ENCODE results near the gene GABRG3. TPM values are rescaled to one million over a fixed set of nuclear protein-coding genes. Genes with fewer than 3 reads are reported as not detected.

GABRG3 gene
- total RNA-seq, 1 donor from 2014 or later = not detected

- no peak for FAIRE-seq
- no peak for DNase-seq (ENCODE audit: low read depth)
- Histone ChIP-seq H3K4me3 (ENCODE audit: low read depth, low read length) (no peak overlapping the region), H3K27me3 (ENCODE audit: control insufficient read depth, insufficient read depth, low read length) (no peaks in the 10 kb centered on the region), H3K36me3 (ENCODE audit: control insufficient read depth, insufficient read depth, low read length) (no peaks in the 10 kb centered on the region)
- no peak for TF ChIP-seq CTCF (IDR thresholded peaks at IDR 0.05; ENCODE audit: insufficient read depth, low read length, severe bottlenecking)
Measured at GRCh38 chr15:27582726-27583410, 611.9 kb downstream of the GABRG3 start.

GRCh38 chr15:27583651-27584050 is 612.7 kb downstream of the GABRG3 start:
- no peak for TF ChIP-seq CTCF (IDR thresholded peaks at IDR 0.05; ENCODE audit: insufficient read depth, low read length, severe bottlenecking)
- Histone ChIP-seq H3K4me3 (ENCODE audit: low read depth, low read length) (no peak overlapping the region), H3K36me3 (ENCODE audit: control insufficient read depth, insufficient read depth, low read length) (no peaks in the 10 kb centered on the region), H3K27me3 (ENCODE audit: control insufficient read depth, insufficient read depth, low read length) (no peaks in the 10 kb centered on the region)
- DNase-seq (ENCODE audit: low read depth) (no peak), FAIRE-seq (no peak)

GRCh38 chr15:27585041-27585640 is 614.2 kb downstream of the GABRG3 start:
- DNase-seq (ENCODE audit: low read depth) = no peak
- no peak for FAIRE-seq
- no peak overlapping the region for H3K4me3 ChIP-seq (ENCODE audit: low read depth, low read length)
- TF ChIP-seq CTCF (IDR thresholded peaks at IDR 0.05; ENCODE audit: insufficient read depth, low read length, severe bottlenecking) = no peak
- no peaks in the 10 kb centered on the region for H3K36me3 ChIP-seq (ENCODE audit: control insufficient read depth, insufficient read depth, low read length)
- H3K27me3 ChIP-seq (ENCODE audit: control insufficient read depth, insufficient read depth, low read length) = no peaks in the 10 kb centered on the region

- no peak overlapping the region for H3K4me3 ChIP-seq (ENCODE audit: low read depth, low read length)
- FAIRE-seq (no peak), DNase-seq (ENCODE audit: low read depth) (no peak)
- no peak for TF ChIP-seq CTCF (IDR thresholded peaks at IDR 0.05; ENCODE audit: insufficient read depth, low read length, severe bottlenecking)
- no peaks in the 10 kb centered on the region for H3K36me3 ChIP-seq (ENCODE audit: control insufficient read depth, insufficient read depth, low read length)
- H3K27me3 ChIP-seq (ENCODE audit: control insufficient read depth, insufficient read depth, low read length) = no peaks in the 10 kb centered on the region
Measured at GRCh38 chr15:27587810-27588209, 616.8 kb downstream of the GABRG3 start.

- FAIRE-seq = no peak
- no peak for TF ChIP-seq CTCF (IDR thresholded peaks at IDR 0.05; ENCODE audit: insufficient read depth, low read length, severe bottlenecking)
- no peak for DNase-seq (ENCODE audit: low read depth)
- no peak overlapping the region for H3K4me3 ChIP-seq (ENCODE audit: low read depth, low read length)
- no peaks in the 10 kb centered on the region for H3K27me3 ChIP-seq (ENCODE audit: control insufficient read depth, insufficient read depth, low read length)
- no peaks in the 10 kb centered on the region for H3K36me3 ChIP-seq (ENCODE audit: control insufficient read depth, insufficient read depth, low read length)
Measured at GRCh38 chr15:27589260-27589659, 618.3 kb downstream of the GABRG3 start.
